ENCODE data around the gene VPS13D.

- TF ChIP-seq POLR2A (IDR thresholded peaks at IDR 0.05) (no peak), CTCF (IDR thresholded peaks at IDR 0.05 in 4 of 5, conservative IDR thresholded peaks at IDR 0.05 in 1 of 5) (no peak)
Measured at GRCh38 chr1:12290828-12291227, 61.0 kb downstream of the VPS13D start.
